Suppressor macrophage treated with lipopolysaccharide for 4 hours (primary cell): ENCODE measurements around the gene TREH.

Experiments
- DNase-seq: peaks from one replicate; pipeline ENCODE4 v3.0.0-alpha.2; 2020

TREH gene

DNA sequence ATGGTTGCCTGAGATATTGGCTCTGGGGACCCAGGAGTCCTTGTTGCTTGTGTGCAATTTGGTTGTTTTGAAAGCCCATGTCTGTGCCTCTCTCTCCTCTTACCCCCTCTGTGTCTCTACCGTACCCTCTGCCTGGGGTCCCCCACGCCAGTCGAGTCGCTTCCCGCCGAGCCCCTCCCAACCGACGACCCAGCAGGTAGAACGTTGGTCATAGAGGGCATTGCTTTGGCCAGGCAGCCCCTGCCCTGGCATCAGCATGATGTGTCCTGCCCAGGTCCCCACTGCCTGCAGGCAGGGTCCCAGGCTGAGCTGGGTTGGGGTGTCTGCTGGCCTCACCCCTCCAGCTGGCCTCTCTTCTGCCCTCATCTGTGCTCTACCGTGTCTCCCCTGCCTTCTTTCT, 35.0 kb downstream of the TREH start:
- no peak for DNase-seq

DNA sequence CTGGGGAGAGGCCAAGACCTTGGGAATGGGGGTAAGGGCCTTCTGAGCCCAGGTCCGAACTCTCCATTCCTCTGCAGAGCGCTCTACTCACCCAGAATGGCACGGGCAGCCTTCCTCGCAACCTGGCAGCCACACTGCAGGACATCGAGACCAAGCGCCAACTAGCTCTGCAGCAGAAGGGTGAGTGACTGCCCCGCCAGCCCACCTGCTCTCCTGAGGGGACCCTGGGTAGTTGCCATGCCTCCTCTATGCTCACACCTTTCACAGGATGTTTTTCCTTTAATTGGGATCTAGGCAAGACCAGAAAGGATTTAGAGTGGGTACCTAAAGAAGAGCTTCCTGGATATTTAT, 35.5 kb downstream of the TREH start:
- DNase-seq, result no peak

DNA sequence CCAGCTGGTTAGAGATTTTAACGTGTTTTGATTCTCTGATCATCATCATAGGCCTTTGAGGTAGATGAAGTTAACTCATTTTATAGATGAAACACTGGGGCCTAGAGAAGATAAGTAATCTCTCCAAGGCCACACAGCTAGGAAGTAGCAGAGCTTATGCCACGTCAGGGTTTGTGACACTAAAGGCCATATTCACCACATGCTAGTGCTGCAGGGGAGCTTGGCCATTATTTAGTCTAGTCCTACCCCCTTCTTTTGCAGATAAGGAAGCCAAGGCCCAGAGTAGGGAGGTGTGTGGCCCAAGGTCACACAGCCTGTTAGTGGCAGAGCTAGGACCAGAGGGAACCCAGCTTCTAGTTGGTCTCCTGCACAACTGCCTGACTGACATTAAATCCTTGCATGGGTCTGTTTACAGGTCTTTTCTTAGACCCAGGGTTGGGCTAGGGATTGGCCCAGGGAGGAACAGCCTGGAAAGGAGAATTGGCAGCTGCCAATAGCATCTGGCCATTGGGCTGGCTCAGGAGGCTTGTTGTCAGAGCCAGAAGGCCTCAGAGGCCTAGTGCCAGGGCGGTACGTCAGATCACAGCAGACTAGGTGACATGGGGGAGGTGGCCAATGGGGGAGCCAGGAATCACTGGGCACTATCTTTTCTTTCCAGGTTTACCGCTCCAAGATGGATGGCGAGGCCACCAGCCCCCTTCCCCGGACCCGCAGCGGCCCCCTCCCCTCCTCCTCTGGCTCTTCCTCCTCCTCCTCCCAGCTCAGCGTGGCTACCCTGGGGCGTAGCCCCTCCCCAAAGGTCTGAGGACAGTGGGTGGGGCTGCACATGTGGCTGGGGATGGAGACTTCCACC, 36.1 kb downstream of the TREH start:
- no peak for DNase-seq

DNA sequence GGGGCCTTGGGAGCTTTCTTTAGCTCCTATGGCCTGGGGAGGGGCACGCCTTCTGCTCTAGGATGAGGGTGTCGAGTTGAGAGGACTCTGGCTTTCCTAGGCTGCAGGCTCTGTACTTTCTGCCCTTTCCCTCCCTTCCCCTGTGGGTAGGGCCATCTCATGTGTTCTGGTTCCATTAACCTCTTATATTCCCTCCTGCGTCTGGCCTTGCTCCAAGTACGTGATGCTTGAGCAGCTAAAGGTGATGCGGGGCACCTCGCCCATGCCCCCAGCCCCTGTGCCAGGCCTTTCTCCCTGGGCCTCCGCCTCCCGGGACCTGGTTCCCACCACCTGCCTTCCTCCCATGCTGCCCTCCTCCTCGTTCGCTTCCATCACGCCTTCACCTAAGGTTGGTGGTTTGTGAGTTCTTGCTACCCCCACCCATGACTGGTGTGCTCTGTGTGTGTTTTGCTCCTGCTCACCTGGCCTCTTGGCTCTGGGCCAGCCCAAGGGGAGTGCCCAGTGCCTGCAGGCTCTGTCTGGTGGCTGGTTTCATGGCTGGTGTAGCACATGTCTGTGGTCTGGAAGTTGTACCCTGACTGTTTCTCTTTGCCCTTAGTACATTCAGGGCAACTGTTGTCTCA, 37.9 kb downstream of the TREH start:
- no peak for DNase-seq

DNA sequence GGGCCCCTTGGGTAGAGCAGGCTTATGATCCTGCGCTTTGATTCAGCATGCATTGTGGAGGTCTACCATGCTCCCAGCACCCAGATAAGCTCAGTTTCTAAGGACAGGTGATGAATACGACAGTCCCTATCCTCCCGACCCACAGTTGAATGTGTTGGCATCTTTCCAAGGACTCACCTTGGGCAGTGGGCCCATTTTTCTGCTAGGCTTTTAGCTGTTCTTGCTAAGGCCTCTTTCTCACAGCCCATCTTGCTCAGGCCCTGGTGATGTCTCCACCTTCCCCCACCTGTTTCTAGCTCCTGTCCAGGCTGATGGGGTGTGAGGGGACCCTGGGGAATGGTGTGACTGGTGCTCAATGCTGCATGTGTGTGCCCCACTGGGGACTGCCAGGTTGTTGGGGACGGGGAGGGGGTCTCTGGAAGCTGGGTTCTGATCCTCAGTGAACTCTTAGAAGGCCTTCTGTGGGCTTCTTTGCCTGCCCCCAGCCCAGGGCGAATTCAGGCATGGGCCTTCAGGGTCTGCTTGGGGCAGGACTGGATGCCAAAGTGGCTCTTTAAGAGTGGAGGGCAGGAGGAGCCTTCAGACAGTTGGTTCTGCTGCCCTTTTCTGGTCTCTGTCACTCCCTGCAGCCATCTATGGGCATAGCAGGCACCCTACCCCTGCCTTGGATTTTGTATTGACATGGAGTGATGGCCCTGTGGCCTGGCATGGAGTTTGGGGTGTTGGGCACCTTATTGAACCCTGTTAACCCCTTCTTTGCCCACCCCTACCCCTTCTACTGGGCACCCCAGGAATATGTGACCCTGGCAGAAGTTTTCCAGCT, 38.9 kb downstream of the TREH start:
- DNase-seq, result no peak

DNA sequence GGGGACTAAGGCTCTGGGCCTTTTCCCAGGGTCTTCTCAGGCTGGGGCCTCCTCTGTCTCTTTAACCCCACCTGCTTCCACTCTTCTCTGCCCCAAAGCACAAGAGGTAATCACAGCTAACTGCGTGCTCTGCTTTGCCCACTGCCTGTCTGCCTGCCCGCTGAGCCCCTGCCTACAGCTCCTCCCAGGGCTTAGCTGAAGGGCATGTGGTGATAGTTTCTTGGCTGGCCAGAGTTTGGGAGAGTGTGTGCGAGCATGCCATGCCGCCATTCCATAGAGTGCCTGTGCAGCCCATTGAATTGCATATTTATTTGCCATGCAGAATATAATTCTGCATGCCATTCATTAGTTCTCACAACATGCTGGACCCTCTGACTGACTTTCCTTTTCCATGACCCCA, 39.6 kb downstream of the TREH start:
- no peak for DNase-seq

DNA sequence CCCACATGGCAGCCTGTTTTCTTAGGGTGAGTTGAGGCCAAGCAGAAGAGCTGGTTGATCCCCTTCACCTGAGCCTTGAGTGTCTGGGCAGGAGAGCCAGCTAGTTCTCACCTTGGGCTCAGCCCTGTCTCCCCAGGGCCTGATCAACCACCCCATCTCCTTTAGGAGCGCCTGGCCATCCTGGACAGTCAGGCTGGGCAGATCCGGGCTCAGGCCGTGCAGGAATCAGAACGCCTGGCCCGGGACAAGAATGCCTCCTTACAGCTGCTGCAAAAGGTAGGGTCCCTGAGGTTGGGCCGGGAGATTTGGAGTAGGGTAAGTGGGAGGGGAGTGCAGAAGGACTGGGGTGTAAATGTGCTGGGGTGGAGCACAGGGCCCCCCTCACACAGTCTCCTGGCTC, 40.7 kb downstream of the TREH start:
- no peak for DNase-seq

DNA sequence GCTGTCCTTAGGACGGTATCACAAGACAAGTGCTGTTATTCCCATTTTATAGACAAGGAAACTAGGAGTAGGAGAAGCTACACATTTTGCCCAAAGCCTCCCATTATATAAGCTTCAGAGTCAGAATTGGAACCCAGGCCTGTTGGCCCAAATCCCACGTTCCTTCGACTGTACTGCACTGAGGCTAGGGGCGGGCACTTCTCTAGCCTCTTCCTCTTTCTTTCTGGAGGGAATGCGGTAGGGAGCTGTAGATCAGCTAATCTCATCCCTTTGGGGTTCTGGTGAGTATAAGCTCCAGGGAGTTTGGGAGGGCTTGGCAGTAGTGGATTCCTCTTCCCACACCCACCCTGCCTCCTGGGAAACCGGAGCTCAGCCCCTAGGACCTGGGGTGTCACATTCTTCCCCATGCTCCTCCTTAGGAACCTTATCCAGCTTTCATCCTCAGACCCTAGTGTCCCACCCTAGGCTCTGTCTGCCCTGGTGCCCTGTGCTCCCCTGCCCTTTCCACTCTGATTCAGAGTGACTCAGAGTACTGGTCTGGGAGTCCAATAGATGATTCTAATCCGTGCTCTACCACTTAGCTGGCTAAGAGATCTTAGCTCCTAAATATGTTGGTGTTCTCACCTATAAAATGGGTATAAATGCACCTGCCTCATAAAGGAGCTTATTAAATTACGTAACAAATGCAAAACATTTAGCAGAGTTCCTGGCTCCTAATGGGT, 42.7 kb downstream of the TREH start:
- no peak for DNase-seq

DNA sequence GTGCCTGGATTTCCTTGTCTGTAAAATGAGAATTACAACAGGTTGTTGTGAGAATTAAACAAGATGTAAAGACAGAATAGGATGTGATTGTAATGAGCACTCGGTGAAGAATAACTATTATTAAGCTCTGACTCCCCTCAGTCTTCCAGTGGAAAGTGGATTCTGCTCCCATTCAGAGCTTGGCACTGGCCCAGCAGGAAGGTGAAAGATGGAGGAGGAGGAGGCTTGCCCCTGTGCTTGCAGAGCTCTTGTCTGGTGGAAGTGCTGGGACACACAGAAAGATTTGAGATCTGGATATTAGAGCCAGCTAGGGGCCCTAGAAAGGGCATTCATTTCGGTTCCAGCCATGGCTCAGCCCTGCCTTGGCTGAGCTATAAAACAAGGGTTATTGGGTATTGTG, 43.8 kb downstream of the TREH start:
- no peak for DNase-seq

DNA sequence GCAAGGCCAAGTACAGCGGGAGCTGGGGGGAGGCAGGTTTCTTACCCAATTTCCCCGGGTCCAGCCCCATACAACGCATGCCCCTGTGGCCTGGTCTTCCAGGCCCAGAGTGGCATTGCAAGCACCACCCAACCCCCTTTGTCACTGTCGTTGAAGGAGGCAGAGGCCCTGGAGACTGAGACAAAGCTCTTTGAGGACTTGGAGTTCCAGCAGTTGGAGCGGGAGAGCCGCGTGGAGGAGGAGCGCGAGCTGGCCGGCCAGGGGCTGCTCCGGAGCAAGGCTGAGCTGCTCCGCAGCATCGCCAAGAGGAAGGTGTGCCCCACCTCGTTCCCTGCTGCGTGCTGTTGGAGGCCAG, 44.2 kb downstream of the TREH start:
- DNase-seq, result no peak

DNA sequence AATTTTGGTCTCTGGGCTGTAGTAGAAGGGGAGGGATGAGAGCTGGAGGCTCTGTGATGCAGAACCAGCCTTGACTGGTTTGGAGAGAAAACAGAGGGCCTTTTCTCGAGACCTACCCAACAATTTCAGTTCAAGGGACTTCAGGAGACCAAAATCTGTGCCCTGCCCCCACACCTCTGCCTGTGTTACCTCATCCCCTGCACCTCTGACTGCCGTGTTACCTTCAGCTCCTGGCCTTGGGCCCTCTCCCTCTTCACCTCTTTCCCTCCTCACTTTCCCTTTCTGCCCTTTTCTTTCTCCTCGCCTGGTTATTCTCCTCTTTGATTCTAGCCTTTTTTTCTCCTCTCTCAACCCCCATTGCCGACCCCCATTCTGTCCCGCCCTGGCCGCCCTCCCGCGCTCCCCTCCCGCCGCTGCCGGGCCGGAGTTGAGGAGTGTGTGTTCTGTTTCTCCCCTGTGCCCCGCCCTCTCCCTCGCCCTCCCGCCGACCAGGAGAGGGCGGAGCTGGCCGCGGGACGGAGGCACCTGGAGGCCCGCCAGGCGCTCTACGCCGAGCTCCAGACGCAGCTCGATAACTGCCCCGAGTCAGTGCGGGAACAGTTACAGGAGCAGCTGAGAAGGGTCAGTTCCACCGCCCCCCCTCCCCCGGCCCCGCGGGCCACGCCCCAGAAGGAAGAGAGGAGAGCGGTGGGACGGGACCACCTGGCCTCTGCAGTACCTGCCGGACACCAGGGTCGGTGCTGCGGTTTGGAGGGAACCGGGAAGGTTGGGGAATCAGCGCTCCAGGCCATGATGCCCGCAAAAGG, 44.8 kb downstream of the TREH start:
- no peak for DNase-seq

DNA sequence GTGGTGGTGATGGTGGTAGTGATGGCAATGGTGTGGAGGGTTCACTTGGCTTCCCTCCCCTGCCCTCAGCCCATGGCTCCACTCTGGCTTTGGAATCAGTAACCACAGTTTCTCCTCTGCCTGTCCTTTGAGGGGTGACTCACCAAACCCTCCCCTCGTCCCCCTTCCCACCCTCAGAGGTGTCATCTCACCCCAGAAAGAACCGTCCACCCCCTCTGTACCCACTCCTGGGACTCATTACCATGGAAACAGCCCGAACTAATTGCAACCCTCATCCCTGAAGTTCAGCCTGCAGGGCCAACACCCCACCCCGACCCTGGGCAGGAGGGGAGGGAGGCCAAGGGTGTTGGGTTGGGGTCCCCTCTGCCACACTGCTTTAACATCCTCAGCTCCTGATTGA, 45.5 kb downstream of the TREH start:
- no peak for DNase-seq

DNA sequence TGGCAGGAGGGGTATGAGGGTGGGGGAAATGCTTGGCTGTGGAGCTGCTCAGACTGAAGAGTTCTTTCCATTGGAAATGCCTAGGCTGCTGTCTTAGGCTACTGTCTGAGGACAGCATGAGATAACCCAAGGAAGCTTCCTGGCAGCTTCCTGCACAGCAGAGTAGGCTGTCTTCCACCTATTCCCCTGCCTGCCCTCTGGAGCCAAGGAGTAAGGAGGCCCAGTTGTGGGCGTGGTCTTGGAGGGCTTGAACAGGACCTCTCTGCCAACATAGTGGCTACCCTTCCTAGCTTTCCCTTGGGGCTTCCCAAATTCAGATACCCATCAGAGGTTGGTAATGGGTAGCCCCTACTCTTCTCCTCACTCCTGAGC, 46.1 kb downstream of the TREH start:
- no peak for DNase-seq

DNA sequence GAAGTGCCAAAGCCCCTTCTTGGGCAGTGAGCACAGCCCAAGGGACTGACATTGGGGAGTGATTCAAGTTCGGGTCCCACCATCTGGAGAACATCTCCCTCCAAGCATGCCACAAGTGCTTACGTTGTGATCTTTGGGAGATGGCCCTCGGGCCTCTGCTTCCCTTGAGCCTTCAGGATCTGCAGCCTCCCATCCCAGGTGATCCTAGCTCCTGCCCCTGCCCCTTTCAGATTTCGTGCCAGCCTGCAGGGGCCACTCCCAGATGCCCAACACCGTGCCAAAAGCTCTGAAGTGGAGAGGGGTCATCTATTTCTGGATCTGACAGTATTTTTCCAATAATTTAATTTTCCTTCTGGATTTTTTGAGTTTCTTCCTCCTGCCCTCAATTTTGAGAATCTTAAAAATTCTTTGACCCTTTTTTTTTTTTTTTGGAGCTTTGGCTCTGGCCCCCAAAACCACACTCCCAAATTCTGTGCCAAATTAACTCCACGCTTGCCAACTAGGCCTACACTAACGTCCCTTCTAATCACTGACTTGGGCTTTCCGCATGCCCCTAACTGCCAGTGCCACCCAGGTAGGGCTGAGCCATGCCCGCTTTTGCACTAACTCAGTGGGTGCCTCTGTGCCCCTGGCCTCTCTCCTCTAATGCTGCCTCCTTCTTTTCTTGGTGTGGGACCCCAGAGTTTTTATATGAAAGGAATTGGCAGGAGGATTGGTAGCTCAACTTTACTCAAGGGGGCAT, 46.7 kb downstream of the TREH start:
- DNase-seq, result no peak

DNA sequence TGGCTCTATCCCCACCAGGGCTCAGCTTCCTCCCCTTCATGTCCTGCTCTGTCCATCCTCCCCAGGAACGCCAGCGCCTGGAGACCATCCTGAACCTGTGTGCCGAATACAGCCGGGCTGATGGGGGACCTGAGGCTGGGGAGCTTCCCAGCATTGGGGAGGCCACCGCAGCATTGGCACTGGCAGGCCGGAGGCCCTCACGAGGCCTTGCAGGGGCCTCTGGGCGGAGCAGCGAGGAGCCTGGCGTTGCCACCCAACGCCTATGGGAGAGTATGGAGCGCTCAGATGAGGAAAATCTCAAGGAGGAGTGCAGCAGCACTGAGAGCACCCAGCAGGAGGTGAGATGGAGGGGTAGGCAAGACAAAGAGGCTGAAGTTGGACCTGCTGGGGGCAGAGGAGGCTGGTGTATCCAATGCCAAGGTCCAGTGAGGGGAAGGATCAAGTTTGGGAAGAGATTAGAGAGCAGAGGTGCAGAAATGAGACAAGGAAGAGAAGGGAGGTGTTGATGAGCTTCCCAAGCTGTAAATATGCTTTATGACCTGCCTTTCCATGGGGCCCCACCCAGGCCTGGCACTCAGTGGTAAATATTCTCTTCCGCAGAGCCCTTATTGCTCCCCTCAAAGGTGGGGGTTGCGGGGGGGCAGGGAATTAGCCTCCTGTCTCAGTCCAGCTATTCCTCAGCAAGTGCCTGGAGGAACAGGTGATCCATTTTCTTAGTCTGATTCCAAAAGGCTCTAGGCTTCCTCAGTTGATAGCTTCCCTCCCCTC, 48.1 kb downstream of the TREH start:
- DNase-seq, result no peak

DNA sequence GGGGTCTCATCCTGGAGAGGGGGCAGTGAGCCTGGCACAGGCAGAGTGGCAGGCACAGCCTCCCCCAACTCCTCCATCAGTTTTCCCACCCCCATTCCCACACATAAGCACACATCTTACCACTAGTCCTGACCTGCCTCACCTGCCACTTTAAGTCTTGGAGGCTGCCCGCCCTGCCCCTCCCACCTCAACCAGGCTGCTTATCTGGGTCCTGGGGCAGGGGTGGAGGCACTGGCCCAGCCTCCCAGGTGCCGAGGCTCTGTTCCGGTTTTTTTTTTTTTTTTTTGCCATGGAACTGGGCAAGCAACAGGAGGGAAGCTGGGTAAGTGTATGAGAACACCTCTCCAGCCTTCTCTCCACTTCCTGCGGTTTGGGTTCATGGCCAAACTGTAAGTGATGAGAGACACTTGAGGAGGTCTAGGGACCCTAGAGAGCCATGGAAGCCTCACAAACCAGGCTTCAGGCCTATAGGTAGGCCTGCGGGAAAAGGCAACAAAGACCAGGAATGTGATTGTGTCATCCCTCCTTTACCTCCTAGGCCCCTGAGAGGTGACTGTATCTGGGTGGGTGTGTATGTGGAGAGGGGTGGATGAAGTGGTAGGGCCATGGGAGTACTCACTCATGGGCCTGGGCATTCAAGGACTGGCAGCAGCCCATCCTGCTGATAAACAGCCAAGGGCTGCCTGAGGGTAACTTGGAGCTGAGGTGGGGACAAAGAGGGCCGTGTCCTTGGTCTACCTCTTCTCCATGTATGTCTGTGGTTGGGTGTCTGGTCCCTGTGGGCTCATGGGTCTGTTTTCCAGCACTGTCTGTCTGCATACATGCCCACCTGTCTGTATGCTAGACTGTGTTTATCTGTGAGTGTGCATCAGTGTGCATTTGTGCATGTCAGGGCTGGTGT, 49.4 kb downstream of the TREH start:
- no peak for DNase-seq

DNA sequence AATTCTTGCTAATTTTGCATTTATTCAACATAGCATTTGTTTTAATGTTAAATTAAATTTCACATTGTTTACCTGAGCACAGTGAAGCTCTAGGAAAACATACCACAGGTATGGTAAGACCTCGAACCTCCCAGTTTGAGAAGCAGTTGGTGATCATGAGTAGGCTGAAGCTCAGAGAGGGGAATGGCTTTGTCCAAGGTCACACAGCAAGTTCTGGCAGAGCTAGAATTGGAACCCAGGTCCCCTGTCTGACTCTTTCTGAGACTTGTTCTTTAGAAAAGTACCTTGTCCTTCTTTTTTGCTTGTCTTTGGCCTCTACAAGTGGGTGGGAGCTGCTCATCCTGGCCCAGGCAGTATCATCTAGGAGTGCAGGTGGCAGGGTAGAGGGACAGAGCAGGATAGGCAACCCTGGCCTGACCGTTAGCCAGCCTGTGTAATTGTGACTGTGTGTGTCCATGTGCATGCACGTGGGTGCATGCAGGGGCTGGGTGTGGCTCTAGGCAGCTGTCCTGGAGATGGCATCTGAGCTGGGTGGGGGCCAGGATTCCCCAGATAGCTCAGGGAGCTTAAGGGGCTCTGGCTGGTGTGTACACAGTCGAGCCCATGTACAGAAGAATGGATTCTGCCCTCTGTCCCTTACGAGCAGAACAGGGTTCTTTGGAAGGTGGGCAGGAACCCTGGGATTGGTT, 50.4 kb downstream of the TREH start:
- no peak for DNase-seq

DNA sequence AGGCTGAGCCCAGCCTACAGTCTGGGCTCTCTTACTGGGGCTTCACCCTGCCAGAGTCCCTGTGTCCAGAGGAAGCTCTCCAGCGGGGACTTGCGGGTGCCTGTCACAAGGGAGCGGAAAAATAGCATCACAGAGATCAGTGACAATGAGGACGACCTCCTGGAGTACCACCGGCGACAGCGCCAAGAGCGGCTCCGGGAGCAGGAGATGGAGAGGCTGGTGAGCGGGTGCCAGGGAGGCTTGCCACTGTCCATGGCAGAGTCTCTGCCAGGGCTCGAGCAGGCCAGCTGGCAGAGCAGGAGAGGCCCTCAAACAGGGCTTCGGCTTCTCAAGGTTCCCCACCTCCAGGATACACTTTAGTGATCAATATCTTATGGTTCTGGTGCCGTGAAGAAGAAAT, 51.0 kb downstream of the TREH start:
- no peak for DNase-seq

DNA sequence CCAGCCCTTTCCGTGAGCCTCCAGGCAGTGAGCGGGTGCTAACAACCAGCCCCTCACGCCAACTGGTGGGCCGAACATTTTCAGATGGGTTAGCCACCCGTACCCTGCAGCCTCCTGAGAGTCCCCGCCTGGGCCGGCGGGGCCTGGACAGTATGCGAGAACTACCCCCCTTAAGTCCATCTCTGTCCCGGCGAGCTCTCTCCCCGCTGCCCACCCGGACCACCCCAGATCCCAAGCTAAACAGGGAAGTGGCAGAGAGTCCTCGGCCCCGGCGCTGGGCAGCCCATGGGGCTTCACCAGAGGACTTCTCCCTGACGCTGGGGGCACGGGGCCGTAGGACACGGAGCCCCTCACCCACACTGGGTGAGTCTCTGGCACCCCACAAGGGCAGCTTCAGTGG, 51.4 kb downstream of the TREH start:
- no peak for DNase-seq
